ENCODE data around the gene CPLX4. TPM values are rescaled to one million over a fixed set of nuclear protein-coding genes. Genes with fewer than 3 reads are reported as not detected.
A peak's percentile ranks its signal among the peaks of the same experiment; 100 is the strongest.
"Not testable (repeated sequence)": the region's sequence is repeated elsewhere in the genome, so short reads cannot be mapped to it uniquely, and the experiment has no call there.

Gene CPLX4
- polyA plus RNA-seq, 5 donors: not detected

GRCh38 chr18:59271606-59272220 is 46.7 kb downstream of the CPLX4 start:
- DNase-seq: no peak

- DNase-seq: no peak
Observed at GRCh38 chr18:59270689-59271257, 47.7 kb downstream of the CPLX4 start.

GRCh38 chr18:59269563-59270119 is 48.8 kb downstream of the CPLX4 start:
- DNase-seq: no peak

GRCh38 chr18:59268721-59269562 is 49.5 kb downstream of the CPLX4 start:
- DNase-seq: no peak

GRCh38 chr18:59268127-59268720 is 50.2 kb downstream of the CPLX4 start:
- no peak for DNase-seq

GRCh38 chr18:59267503-59268126 is 50.8 kb downstream of the CPLX4 start:
- DNase-seq: no peak

- no peak for DNase-seq
Observed at GRCh38 chr18:59266886-59267502, 51.5 kb downstream of the CPLX4 start.

- DNase-seq: no peak
Observed at GRCh38 chr18:59266459-59266858, 52.0 kb downstream of the CPLX4 start.

- DNase-seq: no peak
Observed at GRCh38 chr18:59265974-59266369, 52.5 kb downstream of the CPLX4 start.

- DNase-seq: no peak
Observed at GRCh38 chr18:59265246-59265973, 53.0 kb downstream of the CPLX4 start.

GRCh38 chr18:59264651-59265245 is 53.7 kb downstream of the CPLX4 start:
- DNase-seq: no peak

- DNase-seq: no peak
Observed at GRCh38 chr18:59264121-59264571, 54.3 kb downstream of the CPLX4 start.

GRCh38 chr18:59263661-59264060 is 54.8 kb downstream of the CPLX4 start:
- no peak for DNase-seq

- DNase-seq: not testable (repeated sequence)
Observed at GRCh38 chr18:59262243-59262642, 56.2 kb downstream of the CPLX4 start.

GRCh38 chr18:59261842-59262241 is 56.6 kb downstream of the CPLX4 start:
- DNase-seq: not testable (repeated sequence)

GRCh38 chr18:59255491-59255890 is 63.0 kb downstream of the CPLX4 start:
- not testable (repeated sequence) for DNase-seq

GRCh38 chr18:59249199-59249774 is 69.2 kb downstream of the CPLX4 start:
- peak; percentile 78 to 88 for DNase-seq

GRCh38 chr18:59246796-59247195 is 71.7 kb downstream of the CPLX4 start:
- no peak for DNase-seq

Data from right lung (tissue), 5 donors.